HFFc6 (cell line): Measurements from ENCODE around the gene STX3. TPM values are rescaled to one million over a fixed set of nuclear protein-coding genes. Genes with fewer than 3 reads are reported as not detected.

Source experiments
- DNase-seq: peaks from one replicate; pipeline ENCODE4 v3.0.0-alpha.2; 2018
- H3K27ac Mint-ChIP-seq: 2 replicates; pipeline ENCODE4 v1.8.0; 2020; ENCODE audit warnings: mild to moderate bottlenecking, mixed read lengths
- H3K27me3 Mint-ChIP-seq: 2 replicates; pipeline ENCODE4 v1.8.0; 2021; ENCODE audit warnings: mild to moderate bottlenecking, moderate library complexity, mixed read lengths; ENCODE audit not compliant: insufficient read depth
- H3K36me3 Mint-ChIP-seq: 2 replicates; pipeline ENCODE4 v1.8.0; 2021; ENCODE audit warnings: low read depth, mixed read lengths
- H3K4me1 Mint-ChIP-seq: 2 replicates; pipeline ENCODE4 v1.8.0; 2020; ENCODE audit warnings: low read depth, mixed read lengths
- H3K4me3 Mint-ChIP-seq: 2 replicates; pipeline ENCODE4 v1.8.0; 2020; ENCODE audit warnings: mild to moderate bottlenecking, moderate library complexity, mixed read lengths
- H3K9me3 Mint-ChIP-seq: 2 replicates; pipeline ENCODE4 v1.8.0; 2020; ENCODE audit warnings: mild to moderate bottlenecking, mixed read lengths
- total RNA-seq, 6 experiments: library from RNA; stranded (reverse); fragmentation: NEBNext Ultra II Directional; extraction: Animal tissue kit (Norgen Biotek cat#: 25700); gene quantifications; 2 replicates in 1 of 6; 3 replicates in 5 of 6; pipeline ENCODE4 v1.2.3, GENCODE V29; 2021
- TF ChIP-seq, protein P1 (sequence below): fragments of 200-600 bp; sonication (generic); IDR thresholded peaks from 2 replicates; pipeline ENCODE4 v1.5.0; 2021; ENCODE audit warnings: antibody characterized with exemption, mild to moderate bottlenecking

STX3 gene
- total RNA-seq, 6 experiments from 2014 or later: 17.1 to 23.1 (median 19.0) TPM

DNA sequence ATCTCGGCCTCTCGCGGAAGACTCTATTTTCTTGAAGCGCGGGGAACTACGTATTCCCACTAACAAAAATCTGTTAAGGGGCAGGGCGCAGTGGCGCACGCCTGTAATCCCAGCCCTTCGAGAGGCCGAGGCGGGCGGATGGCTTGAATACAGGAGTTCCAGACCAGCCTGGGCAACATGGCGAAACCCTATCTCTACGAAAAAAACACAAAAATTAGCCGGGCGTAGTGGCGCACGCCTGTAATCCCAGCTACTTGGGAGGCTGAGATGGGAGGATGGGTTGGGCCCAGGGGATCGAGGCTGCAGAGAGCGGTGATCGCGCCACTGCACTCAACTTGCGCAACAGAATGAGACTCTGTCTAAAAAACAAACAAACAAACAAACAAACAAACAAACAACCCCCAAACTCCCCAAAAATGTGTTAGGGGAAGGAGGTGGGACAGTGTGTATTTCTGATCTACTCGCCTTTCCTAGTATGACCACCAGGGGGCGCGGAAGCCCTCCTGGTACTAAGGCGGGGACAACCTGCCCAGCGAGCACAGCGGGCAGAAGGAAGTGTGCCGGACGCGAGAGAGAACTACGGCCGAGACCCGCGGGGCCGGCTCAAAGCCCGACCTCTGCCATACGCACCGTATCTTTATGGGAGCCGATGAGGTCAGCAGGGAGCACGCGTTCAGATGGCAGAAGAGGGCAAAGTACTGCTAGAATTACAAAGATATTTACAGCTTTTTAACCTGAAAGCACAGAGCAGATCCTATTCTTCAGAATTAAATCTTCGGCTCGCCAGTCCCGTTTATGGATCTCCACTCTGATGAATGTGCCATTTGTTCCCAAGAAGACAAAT lies 1.3 kb upstream of the STX3 start:
- peaks cover 30% of the 10 kb centered on the region for H3K4me1 Mint-ChIP-seq
- no peaks in the 10 kb centered on the region for H3K27me3 Mint-ChIP-seq
- peak overlapping the region; percentile 73 for H3K27ac Mint-ChIP-seq
- peak overlapping the region; percentile 96 for H3K4me3 Mint-ChIP-seq
- H3K36me3 Mint-ChIP-seq: peaks cover 19% of the 10 kb centered on the region
- peak; percentile 69 for DNase-seq
- TF ChIP-seq, protein P1, sequence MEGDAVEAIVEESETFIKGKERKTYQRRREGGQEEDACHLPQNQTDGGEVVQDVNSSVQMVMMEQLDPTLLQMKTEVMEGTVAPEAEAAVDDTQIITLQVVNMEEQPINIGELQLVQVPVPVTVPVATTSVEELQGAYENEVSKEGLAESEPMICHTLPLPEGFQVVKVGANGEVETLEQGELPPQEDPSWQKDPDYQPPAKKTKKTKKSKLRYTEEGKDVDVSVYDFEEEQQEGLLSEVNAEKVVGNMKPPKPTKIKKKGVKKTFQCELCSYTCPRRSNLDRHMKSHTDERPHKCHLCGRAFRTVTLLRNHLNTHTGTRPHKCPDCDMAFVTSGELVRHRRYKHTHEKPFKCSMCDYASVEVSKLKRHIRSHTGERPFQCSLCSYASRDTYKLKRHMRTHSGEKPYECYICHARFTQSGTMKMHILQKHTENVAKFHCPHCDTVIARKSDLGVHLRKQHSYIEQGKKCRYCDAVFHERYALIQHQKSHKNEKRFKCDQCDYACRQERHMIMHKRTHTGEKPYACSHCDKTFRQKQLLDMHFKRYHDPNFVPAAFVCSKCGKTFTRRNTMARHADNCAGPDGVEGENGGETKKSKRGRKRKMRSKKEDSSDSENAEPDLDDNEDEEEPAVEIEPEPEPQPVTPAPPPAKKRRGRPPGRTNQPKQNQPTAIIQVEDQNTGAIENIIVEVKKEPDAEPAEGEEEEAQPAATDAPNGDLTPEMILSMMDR: peak; percentile 98
- H3K9me3 Mint-ChIP-seq: no peaks in the 10 kb centered on the region

DNA sequence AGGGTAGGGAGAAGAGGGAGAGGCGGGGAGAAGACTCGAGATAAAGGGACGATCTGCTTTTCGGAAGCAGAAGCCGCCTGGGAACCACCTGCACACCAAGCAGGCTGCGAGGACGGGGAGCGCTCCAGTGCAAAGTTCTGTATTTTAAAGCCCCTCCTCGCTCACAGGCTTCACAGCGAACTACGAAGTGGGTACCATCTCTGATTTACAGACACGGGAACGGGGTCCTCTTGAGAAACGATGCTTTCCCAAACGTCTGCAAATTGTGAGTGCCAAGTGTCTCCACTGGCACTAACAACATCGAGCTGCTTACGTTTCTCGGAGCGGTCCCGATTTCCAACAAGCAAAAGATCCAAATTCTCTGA lies 700 bp upstream of the STX3 start:
- Mint-ChIP-seq H3K36me3 (peaks cover 19% of the 10 kb centered on the region), H3K4me1 (peaks cover 33% of the 10 kb centered on the region), H3K4me3 (peak overlapping the region; percentile 96), H3K9me3 (no peaks in the 10 kb centered on the region), H3K27ac (peak overlapping the region; percentile 73), H3K27me3 (no peaks in the 10 kb centered on the region)
- TF ChIP-seq, protein P1: no peak
- DNase-seq: no peak

GRCh38 chr11:59755701-59756557 lies 753 bp downstream of the STX3 start:
- Mint-ChIP-seq H3K27me3 (no peaks in the 10 kb centered on the region; the same call in 1 of the 2 replicates), H3K27ac (peak overlapping the region; percentile 90), H3K4me1 (peaks cover 47% of the 10 kb centered on the region), H3K4me3 (peak overlapping the region; percentile 96), H3K9me3 (no peaks in the 10 kb centered on the region), H3K36me3 (peaks cover 22% of the 10 kb centered on the region)
- TF ChIP-seq, protein P1: no peak
- peak; percentile 59 for DNase-seq

- peak overlapping the region; percentile 96 for H3K4me3 Mint-ChIP-seq
- H3K27ac Mint-ChIP-seq: peak overlapping the region; percentile 90
- H3K4me1 Mint-ChIP-seq: peaks cover 49% of the 10 kb centered on the region
- no peaks in the 10 kb centered on the region; the same call in 1 of the 2 replicates for H3K27me3 Mint-ChIP-seq
- peak; percentile 43 for DNase-seq
- TF ChIP-seq, protein P1: no peak
- no peaks in the 10 kb centered on the region for H3K9me3 Mint-ChIP-seq
- H3K36me3 Mint-ChIP-seq: peaks cover 25% of the 10 kb centered on the region
These were observed 1.3 kb downstream of the STX3 start for GRCh38 chr11:59756558-59756840.

DNA sequence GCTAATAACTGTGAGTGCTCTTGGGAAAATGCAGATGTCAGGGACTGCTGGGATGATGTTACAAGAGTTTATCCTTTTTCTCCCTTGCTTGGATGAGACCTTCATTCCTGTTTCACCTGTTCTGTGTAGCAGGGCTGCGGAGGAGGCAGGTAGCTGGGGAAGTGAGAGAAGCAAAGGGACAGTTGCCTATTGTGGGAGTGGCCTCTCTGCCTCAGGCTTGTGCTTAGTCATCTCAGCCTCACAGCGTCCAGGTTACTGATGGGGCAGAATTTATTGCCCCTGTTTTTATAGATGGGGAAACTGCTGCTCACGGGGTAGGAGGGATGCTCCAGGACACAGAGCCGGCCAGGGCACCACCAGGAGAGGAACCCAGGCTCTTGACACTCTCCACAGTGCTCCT lies 1.7 kb downstream of the STX3 start:
- peaks cover 25% of the 10 kb centered on the region for H3K36me3 Mint-ChIP-seq
- peaks cover 49% of the 10 kb centered on the region for H3K4me1 Mint-ChIP-seq
- TF ChIP-seq, protein P1: no peak
- H3K4me3 Mint-ChIP-seq: peak overlapping the region; percentile 96
- H3K27me3 Mint-ChIP-seq: no peaks in the 10 kb centered on the region; the same call in 1 of the 2 replicates
- peak overlapping the region; percentile 90 for H3K27ac Mint-ChIP-seq
- no peaks in the 10 kb centered on the region for H3K9me3 Mint-ChIP-seq
- DNase-seq: peak; percentile 39
